ENCODE data around the gene ZFHX3.
A peak's percentile ranks its signal among the peaks of the same experiment; 100 is the strongest.

The ZFHX3 gene

GRCh38 chr16:72928090-72928981 is 119.6 kb downstream of the ZFHX3 start:
- DNase-seq (ENCODE audit: low spot score), result no peak

DNA sequence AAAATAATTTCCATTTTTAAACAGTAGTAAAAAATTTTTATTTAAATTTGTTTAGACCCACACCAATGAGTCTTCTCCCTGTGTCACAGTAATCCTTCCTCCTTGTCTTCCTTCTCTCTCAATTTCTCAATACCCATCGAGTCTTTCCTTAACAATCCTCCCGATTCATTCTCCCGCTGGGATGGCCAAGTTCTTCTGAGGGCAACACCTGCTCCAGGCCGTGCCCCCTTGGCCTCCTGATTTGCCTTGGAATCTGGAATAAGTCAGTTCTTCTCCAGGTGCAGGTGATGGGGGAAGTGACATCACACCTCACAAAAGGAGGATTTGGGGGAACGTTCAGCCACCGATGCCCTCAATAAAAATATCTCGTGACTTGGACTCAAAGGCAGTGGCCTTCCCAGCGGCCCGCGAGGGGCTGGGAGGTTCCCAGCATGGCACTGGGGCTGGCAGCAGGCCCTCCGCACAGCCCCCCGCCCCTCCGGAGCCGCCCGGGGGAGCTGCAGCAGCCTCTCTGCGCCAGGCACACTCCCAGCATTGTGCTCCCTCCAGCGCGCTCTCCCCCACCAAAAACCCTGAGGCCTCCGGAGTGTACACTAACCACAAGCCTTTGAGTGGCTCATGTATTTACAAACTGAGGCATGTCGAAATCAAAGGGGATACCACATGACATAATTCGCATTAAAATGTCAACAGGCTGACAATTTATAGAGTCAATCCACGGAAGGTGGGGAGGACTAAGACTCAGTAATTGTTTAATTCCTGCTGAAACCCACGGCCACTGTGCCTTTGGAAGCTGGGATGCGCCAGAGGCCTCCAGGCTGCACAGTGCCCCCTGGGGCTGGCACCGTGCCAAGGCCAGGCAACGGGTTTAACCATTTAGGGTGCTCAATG is 120.5 kb downstream of the ZFHX3 start:
- DNase-seq (ENCODE audit: low spot score), result no peak

- DNase-seq (ENCODE audit: low spot score), result no peak
These were observed 121.5 kb downstream of the ZFHX3 start for GRCh38 chr16:72926177-72927070.

- DNase-seq (ENCODE audit: low spot score), result no peak
These were observed 122.3 kb downstream of the ZFHX3 start for GRCh38 chr16:72925631-72925979.

- DNase-seq (ENCODE audit: low spot score), result no peak
These were observed 122.8 kb downstream of the ZFHX3 start for GRCh38 chr16:72924927-72925630.

GRCh38 chr16:72924537-72924926 is 123.4 kb downstream of the ZFHX3 start:
- no peak for DNase-seq (ENCODE audit: low spot score)

DNA sequence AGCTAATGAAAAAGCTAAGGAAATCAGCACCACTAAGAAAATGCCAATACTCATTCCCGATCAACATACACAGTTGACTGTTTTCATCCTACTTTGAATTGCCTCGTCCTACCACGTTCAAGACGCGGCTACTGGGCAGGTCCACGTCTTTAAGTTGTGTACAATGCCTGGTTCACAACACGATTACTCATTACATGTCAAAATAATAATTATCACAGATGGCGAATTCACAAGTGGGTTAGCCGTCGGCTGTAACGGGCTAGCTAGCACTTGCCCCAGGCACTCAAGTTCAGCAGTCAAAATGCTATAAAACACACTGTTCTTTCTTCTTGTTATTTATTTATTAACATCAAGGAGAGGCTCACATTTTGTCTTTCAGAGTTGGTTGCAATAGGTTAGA is 124.2 kb downstream of the ZFHX3 start:
- no peak for DNase-seq (ENCODE audit: low spot score)

DNA sequence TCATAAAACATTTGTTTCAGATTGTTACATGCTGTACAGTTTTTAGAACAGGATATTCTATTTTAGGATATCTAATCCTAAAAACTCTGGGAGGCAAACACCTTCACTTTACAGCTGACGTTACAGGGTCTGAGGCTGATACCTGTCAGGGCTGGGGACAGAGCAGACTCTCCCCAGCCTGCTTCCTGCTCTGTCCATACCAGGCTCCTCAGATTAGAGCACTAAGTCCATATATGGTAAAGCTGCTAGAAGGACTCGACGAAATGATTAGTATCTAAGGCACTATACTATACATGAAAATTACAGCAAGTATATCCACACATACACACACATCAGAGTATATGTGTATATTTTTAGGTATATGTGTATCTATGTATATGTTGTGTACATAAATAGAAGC is 125.2 kb downstream of the ZFHX3 start:
- DNase-seq (ENCODE audit: low spot score), result no peak

- DNase-seq (ENCODE audit: low spot score), result no peak
These were observed 126.3 kb downstream of the ZFHX3 start for GRCh38 chr16:72921620-72922019.

GRCh38 chr16:72921106-72921505 is 126.8 kb downstream of the ZFHX3 start:
- DNase-seq (ENCODE audit: low spot score), result no peak

GRCh38 chr16:72917051-72917450 is 130.9 kb downstream of the ZFHX3 start:
- no peak for DNase-seq (ENCODE audit: low spot score)

- DNase-seq (ENCODE audit: low spot score), result no peak
These were observed 132.6 kb downstream of the ZFHX3 start for GRCh38 chr16:72915331-72915730.

GRCh38 chr16:72913551-72913950 is 134.4 kb downstream of the ZFHX3 start:
- no peak for DNase-seq (ENCODE audit: low spot score)

DNA sequence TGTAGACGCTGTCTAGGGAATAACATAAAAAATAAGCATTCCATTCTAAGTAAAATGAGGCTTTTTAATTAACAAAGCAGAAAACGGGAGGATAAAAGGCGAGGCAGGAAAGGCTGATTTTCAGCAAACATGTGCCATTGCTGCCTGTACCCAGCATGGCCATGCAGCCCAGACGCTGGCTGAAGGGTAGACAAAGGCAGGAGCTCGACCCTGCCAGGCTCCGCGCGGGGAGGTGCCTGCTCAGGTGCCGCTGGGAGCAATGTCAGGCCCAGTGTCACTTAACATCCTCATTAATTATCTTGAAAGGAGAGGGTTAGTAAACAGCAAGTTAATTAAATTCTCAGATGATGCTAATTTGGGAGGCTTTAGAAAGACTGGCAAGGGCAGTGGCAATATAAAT is 136.0 kb downstream of the ZFHX3 start:
- no peak for DNase-seq (ENCODE audit: low spot score)

DNA sequence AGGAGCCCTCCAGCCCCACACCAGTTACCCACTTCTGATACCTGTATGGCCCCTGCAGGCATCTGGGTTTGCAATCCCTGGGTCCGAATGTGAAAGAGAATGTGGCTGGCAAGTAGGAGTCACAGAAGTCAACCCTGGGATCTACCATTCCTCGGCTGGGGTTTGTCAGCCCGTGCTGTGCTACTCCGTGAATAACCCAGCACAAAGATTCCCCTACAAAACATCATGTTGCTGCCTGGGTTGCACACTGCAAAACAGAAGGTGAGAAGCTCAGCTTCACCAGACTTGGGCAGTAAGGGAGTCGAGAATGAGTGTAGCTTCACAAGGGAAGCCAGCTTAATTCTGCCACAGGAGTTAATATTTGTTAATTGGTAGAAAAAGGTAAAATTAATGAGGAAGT is 137.1 kb downstream of the ZFHX3 start:
- DNase-seq (ENCODE audit: low spot score), result no peak

GRCh38 chr16:72910381-72910780 is 137.5 kb downstream of the ZFHX3 start:
- no peak for DNase-seq (ENCODE audit: low spot score)

DNA sequence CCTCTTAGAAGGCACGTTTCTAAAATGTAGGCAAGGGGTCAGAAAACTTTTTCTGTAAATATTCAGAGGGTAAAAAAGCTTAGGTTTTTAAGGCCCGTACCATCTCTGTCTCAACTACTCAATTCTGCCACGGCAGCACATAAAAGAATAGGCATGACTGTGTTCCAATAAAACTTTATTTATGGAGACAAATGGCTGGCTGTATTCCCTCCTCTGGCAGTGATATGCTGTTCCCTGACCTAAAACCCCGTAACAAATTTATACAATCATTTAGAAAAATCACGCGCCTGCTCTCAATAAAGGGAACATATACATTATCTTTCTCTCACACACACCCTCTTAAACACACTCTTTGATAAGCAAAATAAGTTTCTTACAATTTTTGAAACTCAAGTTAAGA is 138.7 kb downstream of the ZFHX3 start:
- no peak for DNase-seq (ENCODE audit: low spot score)

DNA sequence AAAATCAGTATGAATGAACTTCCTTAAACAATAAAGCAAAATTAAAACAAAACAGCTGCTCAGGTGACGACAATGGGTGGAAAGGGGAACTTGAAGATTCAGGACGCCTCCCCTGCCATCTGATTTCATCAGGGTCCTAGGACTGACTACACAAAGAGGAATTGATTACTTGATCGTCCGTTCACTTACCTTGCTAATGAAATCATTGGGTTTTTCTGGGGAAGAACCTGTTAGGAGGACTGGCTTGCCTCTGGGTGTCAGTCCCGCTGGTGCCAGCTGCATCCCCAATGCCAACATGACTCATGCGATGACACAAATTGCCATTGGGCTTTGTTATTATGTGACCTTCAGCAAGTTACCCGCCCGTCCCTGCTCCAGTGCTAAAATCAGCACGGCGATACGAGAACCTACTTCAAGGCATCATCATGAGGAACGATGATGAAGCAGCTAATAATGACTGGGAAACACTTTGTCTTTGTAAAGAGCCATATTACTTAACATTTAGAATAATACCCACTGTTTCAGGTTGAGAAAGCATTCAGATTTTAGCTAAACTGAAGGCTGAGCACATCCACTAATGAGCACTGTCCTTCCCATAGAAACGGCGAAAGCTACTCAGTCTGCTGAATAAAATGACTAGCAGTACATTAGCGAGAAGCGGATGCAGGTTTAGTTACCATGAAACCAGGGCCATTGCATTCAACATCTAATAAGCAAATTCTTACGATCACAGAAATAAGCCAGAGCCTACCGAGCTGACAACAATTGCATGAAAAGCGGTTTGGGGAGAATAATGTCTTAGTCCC is 139.4 kb downstream of the ZFHX3 start:
- DNase-seq (ENCODE audit: low spot score), result no peak

- DNase-seq (ENCODE audit: low spot score), result peak; percentile 24
These were observed 142.3 kb downstream of the ZFHX3 start for GRCh38 chr16:72905581-72905980.

GRCh38 chr16:72903176-72903575 is 144.8 kb downstream of the ZFHX3 start:
- DNase-seq (ENCODE audit: low spot score), result no peak

DNA sequence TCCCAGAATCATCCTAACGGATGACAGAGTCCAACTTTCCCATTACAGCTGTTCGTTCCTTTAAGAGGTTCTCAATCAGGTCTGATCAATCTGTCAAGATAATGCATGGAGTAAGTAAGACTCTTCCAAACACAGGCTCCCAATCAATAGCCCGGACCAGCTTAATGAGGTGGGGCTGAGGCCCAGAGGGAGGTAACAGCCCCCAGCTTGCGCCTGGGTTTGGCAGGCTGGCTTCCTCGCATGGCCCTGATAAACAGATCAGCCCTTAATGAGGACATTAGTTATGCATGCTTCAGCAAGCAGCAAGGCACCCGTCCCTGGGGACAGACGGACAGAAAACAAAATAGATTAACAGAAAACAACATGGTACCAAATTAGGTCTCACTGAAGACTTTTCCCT is 145.7 kb downstream of the ZFHX3 start:
- DNase-seq (ENCODE audit: low spot score), result no peak
